Measurements from ENCODE around the gene TSPAN18.

The TSPAN18 gene

DNA sequence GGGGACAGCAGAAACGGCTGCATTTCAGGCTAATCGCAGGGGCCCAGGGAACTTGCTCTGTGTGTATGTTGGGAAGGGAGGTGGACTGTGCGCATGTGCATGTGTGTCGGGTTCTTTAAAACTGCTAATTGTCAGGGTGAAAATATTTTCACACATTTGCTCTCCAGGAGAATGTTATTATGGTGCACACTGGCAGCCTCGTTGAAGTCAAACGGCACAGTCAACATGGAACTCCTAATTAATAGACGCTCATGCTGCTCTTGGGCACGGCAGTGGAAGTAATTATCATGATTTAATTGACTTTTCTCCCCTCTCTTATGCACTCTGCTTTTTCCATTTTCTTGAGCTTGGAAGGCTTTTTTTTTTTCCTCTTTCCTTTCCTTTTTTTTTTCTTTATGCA is 92.6 kb downstream of the TSPAN18 start:
- no peak overlapping the region for H3K4me3 ChIP-seq (ENCODE audit: low read depth, low read length)

DNA sequence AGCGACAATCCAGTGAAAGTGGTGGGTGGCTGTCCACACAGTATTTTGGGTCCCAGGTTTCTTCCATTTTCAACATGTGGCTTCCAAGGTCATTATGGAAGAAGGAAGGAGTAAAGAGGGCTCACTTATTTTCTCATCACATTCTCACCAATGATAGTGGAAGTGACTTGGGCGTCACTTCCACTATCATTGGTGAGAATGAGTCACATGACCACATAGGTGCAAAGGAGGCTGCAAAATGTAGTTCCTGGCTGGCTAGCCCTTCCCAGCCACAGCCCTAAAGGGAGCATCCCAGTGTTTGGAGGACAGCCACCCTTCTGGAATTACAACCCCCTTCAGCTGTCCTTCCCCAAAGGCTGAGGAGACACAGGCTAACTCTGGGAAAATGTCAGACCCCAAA is 95.6 kb downstream of the TSPAN18 start:
- TF ChIP-seq, protein P1, sequence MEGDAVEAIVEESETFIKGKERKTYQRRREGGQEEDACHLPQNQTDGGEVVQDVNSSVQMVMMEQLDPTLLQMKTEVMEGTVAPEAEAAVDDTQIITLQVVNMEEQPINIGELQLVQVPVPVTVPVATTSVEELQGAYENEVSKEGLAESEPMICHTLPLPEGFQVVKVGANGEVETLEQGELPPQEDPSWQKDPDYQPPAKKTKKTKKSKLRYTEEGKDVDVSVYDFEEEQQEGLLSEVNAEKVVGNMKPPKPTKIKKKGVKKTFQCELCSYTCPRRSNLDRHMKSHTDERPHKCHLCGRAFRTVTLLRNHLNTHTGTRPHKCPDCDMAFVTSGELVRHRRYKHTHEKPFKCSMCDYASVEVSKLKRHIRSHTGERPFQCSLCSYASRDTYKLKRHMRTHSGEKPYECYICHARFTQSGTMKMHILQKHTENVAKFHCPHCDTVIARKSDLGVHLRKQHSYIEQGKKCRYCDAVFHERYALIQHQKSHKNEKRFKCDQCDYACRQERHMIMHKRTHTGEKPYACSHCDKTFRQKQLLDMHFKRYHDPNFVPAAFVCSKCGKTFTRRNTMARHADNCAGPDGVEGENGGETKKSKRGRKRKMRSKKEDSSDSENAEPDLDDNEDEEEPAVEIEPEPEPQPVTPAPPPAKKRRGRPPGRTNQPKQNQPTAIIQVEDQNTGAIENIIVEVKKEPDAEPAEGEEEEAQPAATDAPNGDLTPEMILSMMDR (IDR thresholded peaks at IDR 0.05; ENCODE audit: borderline replicate concordance, insufficient read depth, low read depth, low read length) = no peak
- no peak overlapping the region for H3K4me3 ChIP-seq (ENCODE audit: low read depth, low read length)

More for the DNA sequence above, 92.6 kb downstream of the TSPAN18 start:
- TF ChIP-seq, protein P1 (IDR thresholded peaks at IDR 0.05; ENCODE audit: borderline replicate concordance, insufficient read depth, low read depth, low read length) = no peak

DNA sequence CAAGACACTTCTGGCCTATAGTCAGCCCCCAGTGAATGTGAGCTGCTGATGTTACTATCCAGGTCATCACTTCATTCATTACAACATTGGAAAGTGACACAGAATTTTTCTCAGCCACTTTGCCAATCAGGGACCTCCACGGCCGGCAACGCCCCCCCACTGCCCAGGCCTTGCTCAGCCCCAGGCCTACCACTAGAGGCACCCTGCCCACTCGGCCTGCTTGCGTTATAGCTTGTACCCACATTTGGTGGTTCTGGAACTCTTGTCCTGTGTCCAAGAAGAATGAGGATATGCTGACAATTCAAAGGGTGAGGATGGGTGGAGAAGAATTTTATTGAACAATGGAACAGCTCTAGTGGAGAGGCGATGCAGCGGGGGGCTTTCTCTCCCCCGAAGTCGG is 96.2 kb downstream of the TSPAN18 start:
- TF ChIP-seq, protein P1 (IDR thresholded peaks at IDR 0.05; ENCODE audit: borderline replicate concordance, insufficient read depth, low read depth, low read length) = peak; percentile 57; the same call in 1 of the 2 replicates
- H3K4me3 ChIP-seq (ENCODE audit: low read depth, low read length) = no peak overlapping the region

DNA sequence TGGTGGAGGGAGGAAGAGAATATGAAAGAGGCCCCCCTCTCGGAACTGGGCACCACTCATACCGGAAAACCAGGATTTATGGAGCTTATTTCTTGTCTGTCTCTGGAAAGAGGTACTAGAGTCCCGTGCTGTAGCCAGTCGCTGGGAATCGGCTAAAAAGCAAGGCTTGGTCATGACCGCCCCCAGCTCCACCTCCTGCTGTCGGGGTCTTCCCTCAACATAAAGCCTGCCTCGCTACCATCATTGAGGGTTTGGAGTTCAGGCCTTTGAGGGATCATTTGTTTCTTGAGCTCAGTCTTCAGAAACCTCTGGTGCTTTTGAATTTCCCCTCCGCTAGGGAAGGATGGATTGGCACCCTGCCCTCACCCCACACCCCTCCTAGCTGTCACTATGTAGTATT is 97.1 kb downstream of the TSPAN18 start:
- H3K4me3 ChIP-seq (ENCODE audit: low read depth, low read length) = no peak overlapping the region
- TF ChIP-seq, protein P1 (IDR thresholded peaks at IDR 0.05; ENCODE audit: borderline replicate concordance, insufficient read depth, low read depth, low read length) = no peak

DNA sequence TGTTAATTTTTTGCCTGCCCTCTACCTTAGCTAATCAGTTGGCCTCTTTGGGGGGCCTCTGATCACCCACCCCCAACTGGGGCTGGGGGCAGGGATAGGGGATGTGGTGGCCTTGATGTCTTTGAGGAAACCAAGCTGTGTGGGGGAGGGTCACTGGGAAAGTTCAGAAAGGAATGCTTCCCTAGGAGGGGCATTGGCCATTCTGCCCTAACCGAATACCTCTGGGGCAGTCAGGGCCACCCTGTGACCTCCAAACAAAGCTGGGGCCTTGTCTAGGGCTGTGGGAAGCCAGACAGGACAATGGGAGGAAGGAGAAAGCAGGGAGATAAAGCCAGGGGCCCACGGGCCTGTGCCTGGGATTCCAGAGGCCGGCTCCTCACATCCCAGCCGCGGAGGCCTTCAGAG is 97.5 kb downstream of the TSPAN18 start:
- no peak overlapping the region for H3K4me3 ChIP-seq (ENCODE audit: low read depth, low read length)
- TF ChIP-seq, protein P1 (IDR thresholded peaks at IDR 0.05; ENCODE audit: borderline replicate concordance, insufficient read depth, low read depth, low read length) = no peak

DNA sequence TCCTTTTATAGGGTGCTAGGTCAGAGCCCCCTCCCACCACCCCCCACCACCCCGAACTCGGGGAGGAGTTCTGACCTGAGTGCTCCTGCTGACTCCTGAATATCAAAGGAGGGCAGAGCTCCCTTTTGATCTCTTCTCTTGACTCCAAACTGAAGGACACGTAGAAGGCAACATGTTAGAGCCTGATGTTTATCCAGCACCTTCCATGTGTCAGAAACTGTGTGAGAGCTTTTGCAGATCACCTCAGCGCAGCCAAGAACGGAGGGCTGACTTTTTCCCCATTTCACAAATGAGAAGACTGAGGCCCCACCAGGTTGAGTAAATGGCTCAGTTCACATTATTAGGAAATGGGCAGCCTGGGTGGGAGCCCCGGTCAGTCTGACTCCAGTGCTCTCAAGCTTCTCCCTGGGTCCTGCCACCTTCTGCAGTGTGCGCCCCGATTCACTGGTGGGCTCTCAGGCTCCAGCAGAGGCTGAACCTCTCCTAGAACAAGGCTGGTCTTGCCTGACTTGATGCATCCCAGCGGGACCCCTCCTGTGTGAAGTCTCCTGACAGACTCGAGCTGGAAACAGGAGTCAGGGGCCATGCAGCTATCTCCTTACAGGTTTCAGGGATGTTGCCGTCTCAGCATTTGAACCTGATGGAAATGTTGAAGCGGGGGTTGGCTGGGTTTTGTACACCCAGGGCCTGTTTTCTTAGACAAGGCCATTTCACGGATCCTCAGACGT is 98.5 kb downstream of the TSPAN18 start:
- H3K4me3 ChIP-seq (ENCODE audit: low read depth, low read length) = no peak overlapping the region
- TF ChIP-seq, protein P1 (IDR thresholded peaks at IDR 0.05; ENCODE audit: borderline replicate concordance, insufficient read depth, low read depth, low read length) = no peak

DNA sequence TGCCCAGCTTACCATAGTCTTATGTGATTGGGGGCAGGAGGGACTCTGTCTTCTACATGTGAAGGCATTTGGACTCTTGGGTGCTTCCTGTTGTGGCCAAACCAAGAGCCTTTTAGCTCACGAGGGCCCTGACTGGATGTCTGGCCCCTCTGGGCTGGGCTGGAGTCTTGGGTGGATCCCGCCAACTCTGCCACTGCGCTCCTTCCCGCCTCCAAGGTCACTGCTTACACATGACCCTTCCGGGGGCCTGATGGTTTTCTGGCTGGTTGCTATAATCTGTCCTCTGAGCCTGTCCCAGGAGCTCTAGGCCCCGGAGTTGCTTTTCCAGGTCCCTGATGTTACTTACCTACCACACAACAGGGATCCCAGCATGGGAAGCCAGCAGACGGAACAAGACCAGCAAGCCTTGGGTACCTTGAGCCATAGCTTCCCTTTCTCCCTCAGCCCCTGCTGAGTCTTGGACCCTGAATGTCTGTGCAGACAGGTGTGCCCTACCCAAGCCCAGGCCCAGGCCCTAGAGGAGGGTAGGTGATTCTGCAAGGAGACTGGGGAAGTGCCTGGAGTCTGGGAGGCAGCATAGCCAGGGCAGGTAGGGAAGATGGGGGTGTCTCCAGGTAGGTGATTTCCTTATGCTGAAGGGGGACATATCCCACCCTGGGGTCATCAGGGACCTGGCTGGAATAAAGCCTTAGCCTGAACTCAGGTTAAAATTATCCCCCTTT is 100.3 kb downstream of the TSPAN18 start:
- TF ChIP-seq, protein P1 (IDR thresholded peaks at IDR 0.05; ENCODE audit: borderline replicate concordance, insufficient read depth, low read depth, low read length) = no peak
- H3K4me3 ChIP-seq (ENCODE audit: low read depth, low read length) = no peak overlapping the region
